Measurements from ENCODE around the gene ZMYND10.

Gene ZMYND10

GRCh38 chr3:50322386-50323091 lies 23.0 kb downstream of the ZMYND10 start, which contains the start of gene HYAL2:
Gene HYAL2, minus strand, starts transcription at chr3:50322745. Its CDS starts 2,256 bp downstream, at chr3:50320489.
- H3K9me2 ChIP-seq (replicated peaks; ENCODE audit: low read depth, low read length): no peaks in the 10 kb centered on the region
- no peaks in the 10 kb centered on the region for H3K36me3 ChIP-seq (ENCODE audit: insufficient read depth, low read length)
- peak within 1 kb of the TSS; percentile 98 for H2AFZ ChIP-seq (ENCODE audit: low read length)
- no peaks in the 10 kb centered on the region for H3F3A ChIP-seq (ENCODE audit: low read depth)
- H3K9me3 ChIP-seq (ENCODE audit: insufficient read depth, low read depth, low read length): no peaks in the 10 kb centered on the region
- H3K4me1 ChIP-seq (ENCODE audit: insufficient read depth, low read length, poor library complexity, severe bottlenecking): peaks cover 38% of the 10 kb centered on the region
- H3K4me3 ChIP-seq (ENCODE audit: low read length, poor library complexity, severe bottlenecking): peak within 1 kb of the TSS; percentile 78
- TF ChIP-seq EZH2phosphoT487 (IDR thresholded peaks at IDR 0.05; ENCODE audit: borderline replicate concordance): no peak
- no peak for TF ChIP-seq CTCF (conservative IDR thresholded peaks at IDR 0.05; ENCODE audit: low read length)
- peak within 1 kb of the TSS; percentile 95 for H3K4me2 ChIP-seq (ENCODE audit: low read depth, low read length, poor library complexity, severe bottlenecking)
- H3K27me3 ChIP-seq (ENCODE audit: insufficient read depth, low read length, poor library complexity, severe bottlenecking): no peaks in the 10 kb centered on the region
- H3K79me2 ChIP-seq (ENCODE audit: insufficient read depth, low read length): peaks cover 43% of the 10 kb centered on the region
- H4K20me1 ChIP-seq (ENCODE audit: insufficient read depth, low read length, poor library complexity, severe bottlenecking): peaks cover 19% of the 10 kb centered on the region
- peak within 1 kb of the TSS; percentile 77 for H3K9ac ChIP-seq (ENCODE audit: low read depth, low read length, poor library complexity, severe bottlenecking)

GRCh38 chr3:50322115-50322385 lies 23.5 kb downstream of the ZMYND10 start:
- peaks cover 38% of the 10 kb centered on the region for H3K4me1 ChIP-seq (ENCODE audit: insufficient read depth, low read length, poor library complexity, severe bottlenecking)
- no peaks in the 10 kb centered on the region for H3K36me3 ChIP-seq (ENCODE audit: insufficient read depth, low read length)
- H2AFZ ChIP-seq (ENCODE audit: low read length): 0 out of 2 replicates have a peak overlapping the region, but pooled peaks have one; percentile 98
- H3K9me3 ChIP-seq (ENCODE audit: insufficient read depth, low read depth, low read length): no peaks in the 10 kb centered on the region
- H3K9me2 ChIP-seq (replicated peaks; ENCODE audit: low read depth, low read length): no peaks in the 10 kb centered on the region
- peak overlapping the region; percentile 78 for H3K4me3 ChIP-seq (ENCODE audit: low read length, poor library complexity, severe bottlenecking)
- TF ChIP-seq EZH2phosphoT487 (IDR thresholded peaks at IDR 0.05; ENCODE audit: borderline replicate concordance): no peak
- no peak for TF ChIP-seq CTCF (conservative IDR thresholded peaks at IDR 0.05; ENCODE audit: low read length)
- peaks cover 38% of the 10 kb centered on the region for H3K79me2 ChIP-seq (ENCODE audit: insufficient read depth, low read length)
- no peaks in the 10 kb centered on the region for H3K27me3 ChIP-seq (ENCODE audit: insufficient read depth, low read length, poor library complexity, severe bottlenecking)
- peak overlapping the region; percentile 95 for H3K4me2 ChIP-seq (ENCODE audit: low read depth, low read length, poor library complexity, severe bottlenecking)
- peaks cover 16% of the 10 kb centered on the region for H4K20me1 ChIP-seq (ENCODE audit: insufficient read depth, low read length, poor library complexity, severe bottlenecking)
- no peak overlapping the region for H3K9ac ChIP-seq (ENCODE audit: low read depth, low read length, poor library complexity, severe bottlenecking)
- H3F3A ChIP-seq (ENCODE audit: low read depth): no peaks in the 10 kb centered on the region

GRCh38 chr3:50321336-50322114 lies 24.0 kb downstream of the ZMYND10 start:
- Histone ChIP-seq H3K4me2 (ENCODE audit: low read depth, low read length, poor library complexity, severe bottlenecking) (peak overlapping the region; percentile 95), H3K36me3 (ENCODE audit: insufficient read depth, low read length) (no peaks in the 10 kb centered on the region), H3K4me3 (ENCODE audit: low read length, poor library complexity, severe bottlenecking) (peak overlapping the region; percentile 78), H3K9me3 (ENCODE audit: insufficient read depth, low read depth, low read length) (no peaks in the 10 kb centered on the region), H2AFZ (ENCODE audit: low read length) (peak overlapping the region; percentile 98), H3K79me2 (ENCODE audit: insufficient read depth, low read length) (peaks cover 33% of the 10 kb centered on the region), H3K9ac (ENCODE audit: low read depth, low read length, poor library complexity, severe bottlenecking) (peak overlapping the region; percentile 77), H3K4me1 (ENCODE audit: insufficient read depth, low read length, poor library complexity, severe bottlenecking) (peaks cover 38% of the 10 kb centered on the region), H3K9me2 (replicated peaks; ENCODE audit: low read depth, low read length) (no peaks in the 10 kb centered on the region), H3K27me3 (ENCODE audit: insufficient read depth, low read length, poor library complexity, severe bottlenecking) (no peaks in the 10 kb centered on the region), H3F3A (ENCODE audit: low read depth) (no peaks in the 10 kb centered on the region), H4K20me1 (ENCODE audit: insufficient read depth, low read length, poor library complexity, severe bottlenecking) (peaks cover 15% of the 10 kb centered on the region)
- TF ChIP-seq CTCF (conservative IDR thresholded peaks at IDR 0.05; ENCODE audit: low read length): peak; percentile 58
- no peak for TF ChIP-seq EZH2phosphoT487 (IDR thresholded peaks at IDR 0.05; ENCODE audit: borderline replicate concordance)
